Right ventricle myocardium inferior (tissue), 1 donor: ENCODE measurements around the gene HIVEP3. TPM values are rescaled to one million over a fixed set of nuclear protein-coding genes. Genes with fewer than 3 reads are reported as not detected.

Source experiments
- ATAC-seq: fragments of 200-7000 bp; cut with Tn5 transposase; one replicate; pipeline ENCODE4 v1.9.1; 2020; ENCODE audit warnings: mild to moderate bottlenecking, moderate library complexity
- DNase-seq: peaks from one replicate; pipeline ENCODE4 v3.0.0; 2021; ENCODE audit errors: missing footprints
- intact Hi-C: fragments of 100-400 bp; cut with DNase I; formaldehyde crosslinking; loops from one replicate; pipeline ENCODE4 v1.11.0; 2022
- total RNA-seq: library from RNA; stranded (reverse); fragmentation: NEBNext Ultra II Directional; extraction: Animal tissue kit (Norgen Biotek cat#: 25700); gene quantifications from one replicate; pipeline ENCODE4 v1.2.1, GENCODE V29; 2021
- donor health status: DM: no; HTN: yes; CAD: no; lungs with severe emphysema.

HIVEP3 gene
- total RNA-seq, 1 donor from 2014 or later = 6.5 TPM

- ATAC-seq (peak; percentile 74), DNase-seq (peak; percentile 84)
- intact Hi-C loops = no loop called here
These were observed 240.4 kb downstream of the HIVEP3 start for GRCh38 chr1:41678111-41678878.

- peak; percentile 23 for ATAC-seq
- intact Hi-C loops = no loop called here
- no peak for DNase-seq
These were observed 241.1 kb downstream of the HIVEP3 start for GRCh38 chr1:41677620-41678019.

- no peak for ATAC-seq
- no peak for DNase-seq
- intact Hi-C loops = no loop called here
These were observed 243.3 kb downstream of the HIVEP3 start for GRCh38 chr1:41675401-41675800.

- intact Hi-C loops = no loop called here
These were observed 244.2 kb downstream of the HIVEP3 start for GRCh38 chr1:41674522-41674921.

GRCh38 chr1:41673806-41674205 is 244.9 kb downstream of the HIVEP3 start:
- ATAC-seq = no peak
- intact Hi-C loops = no loop called here
- no peak for DNase-seq

More at GRCh38 chr1:41674522-41674921, 244.2 kb downstream of the HIVEP3 start:
- ATAC-seq (no peak), DNase-seq (no peak)

- intact Hi-C loops = no loop called here
- no peak for ATAC-seq
These were observed 245.3 kb downstream of the HIVEP3 start for GRCh38 chr1:41673378-41673777.

GRCh38 chr1:41672641-41673361 is 245.9 kb downstream of the HIVEP3 start:
- intact Hi-C loops = no loop called here
- no peak for DNase-seq
- ATAC-seq = no peak

More at GRCh38 chr1:41673378-41673777, 245.3 kb downstream of the HIVEP3 start:
- no peak for DNase-seq

- no peak for ATAC-seq
- intact Hi-C loops = no loop called here
- no peak for DNase-seq
These were observed 246.5 kb downstream of the HIVEP3 start for GRCh38 chr1:41672173-41672572.

GRCh38 chr1:41671116-41671755 is 247.5 kb downstream of the HIVEP3 start:
- DNase-seq = no peak
- ATAC-seq = no peak
- intact Hi-C loops = no loop called here

- intact Hi-C loops = no loop called here
- DNase-seq (no peak), ATAC-seq (no peak)
These were observed 248.3 kb downstream of the HIVEP3 start for GRCh38 chr1:41670217-41670957.

GRCh38 chr1:41668967-41669366 is 249.8 kb downstream of the HIVEP3 start:
- intact Hi-C loops = no loop called here
- ATAC-seq (no peak), DNase-seq (no peak)

- ATAC-seq = no peak
- intact Hi-C loops = no loop called here
- no peak for DNase-seq
These were observed 250.6 kb downstream of the HIVEP3 start for GRCh38 chr1:41668054-41668660.

GRCh38 chr1:41666981-41667631 is 251.6 kb downstream of the HIVEP3 start:
- no peak for DNase-seq
- no peak for ATAC-seq
- intact Hi-C loops = no loop called here

GRCh38 chr1:41665962-41666917 is 252.5 kb downstream of the HIVEP3 start:
- ATAC-seq = no peak
- no peak for DNase-seq
- intact Hi-C loops = no loop called here

GRCh38 chr1:41664861-41665640 is 253.7 kb downstream of the HIVEP3 start:
- intact Hi-C loops = loop anchor here (5.0 kb wide), 2 partner anchors 48 to 107 kb away; no protein-coding TSS in a partner anchor
- DNase-seq (no peak), ATAC-seq (no peak)

- intact Hi-C loops = loop anchor here (5.0 kb wide), 2 partner anchors 47 to 108 kb away; no protein-coding TSS in a partner anchor
- DNase-seq (no peak), ATAC-seq (no peak)
These were observed 254.9 kb downstream of the HIVEP3 start for GRCh38 chr1:41663671-41664400.
